Nephron (organoid): ENCODE results near the gene ARSG.

ENCODE experiments used
- H3K27ac Mint-ChIP-seq, 3 experiments: 2 replicates each; pipeline ENCODE4 v1.8.0; 2020; ENCODE audit warnings: mixed read lengths in 3 of 3, mild to moderate bottlenecking in 2 of 3, moderate library complexity in 1 of 3
- H3K27me3 Mint-ChIP-seq: 2 replicates; pipeline ENCODE4 v1.8.0; 2021; ENCODE audit warnings: low read depth, mild to moderate bottlenecking, moderate library complexity, mixed read lengths
- H3K36me3 Mint-ChIP-seq: 2 replicates; pipeline ENCODE4 v1.8.0; 2020; ENCODE audit warnings: low read depth, mixed read lengths
- H3K4me1 Mint-ChIP-seq: 2 replicates; pipeline ENCODE4 v1.8.0; 2020; ENCODE audit warnings: mixed read lengths
- H3K4me3 Mint-ChIP-seq, 3 experiments: 2 replicates each; pipeline ENCODE4 v1.8.0; 2020; ENCODE audit warnings: mild to moderate bottlenecking in 3 of 3, mixed read lengths in 3 of 3, moderate library complexity in 2 of 3
- H3K9me3 Mint-ChIP-seq: 2 replicates; pipeline ENCODE4 v1.8.0; 2020; ENCODE audit warnings: mixed read lengths
- TF ChIP-seq, protein P1 (sequence below), 3 experiments: fragments of 200-600 bp; sonication (generic); IDR thresholded peaks; one replicate each; pipeline ENCODE4 v1.5.0; 2021; ENCODE audit warnings: antibody characterized with exemption in 3 of 3; ENCODE audit not compliant: unreplicated experiment in 3 of 3

ARSG gene

DNA sequence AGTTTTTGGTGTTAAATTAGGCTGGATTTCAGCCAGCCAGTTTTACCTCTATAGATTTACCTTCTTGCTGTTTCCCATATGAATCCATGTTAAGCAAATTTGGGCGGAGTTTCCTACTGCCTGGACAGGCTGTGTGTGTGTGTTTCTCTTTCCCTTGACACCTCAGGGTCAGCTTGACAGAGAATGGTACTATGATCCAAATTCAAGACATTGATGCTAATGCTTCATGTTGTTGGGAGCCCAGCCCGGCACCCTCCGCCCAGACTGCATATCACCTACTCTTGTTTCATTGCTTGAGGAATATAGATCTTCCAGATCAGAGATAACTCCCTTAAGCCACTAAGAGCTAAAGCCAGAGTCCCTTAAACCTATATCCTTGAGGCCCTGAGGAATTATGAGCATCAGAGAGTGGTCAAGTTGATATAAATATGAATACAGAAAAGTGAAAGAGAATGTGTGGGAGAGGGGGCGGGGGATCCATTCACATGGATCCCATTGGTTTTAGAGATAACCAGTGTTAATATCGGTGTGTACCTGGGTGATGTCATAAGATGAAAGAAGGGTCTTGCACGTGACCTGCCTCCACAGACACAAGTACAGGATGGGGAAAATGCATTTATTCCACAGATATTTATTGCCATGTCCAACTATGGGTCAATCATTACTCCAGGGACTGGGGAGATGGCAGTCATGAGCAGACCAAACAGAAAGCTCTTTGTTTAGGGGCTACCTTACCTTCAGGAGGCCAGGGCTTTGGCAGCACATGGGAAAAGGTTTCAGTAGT is 96.3 kb downstream of the ARSG start:
- Mint-ChIP-seq H3K27ac (no peak overlapping the region), H3K4me1 (peaks cover 11% of the 10 kb centered on the region), H3K36me3 (no peaks in the 10 kb centered on the region), H3K4me3 (no peak overlapping the region), H3K27me3 (peaks cover 4% of the 10 kb centered on the region), H3K9me3 (no peaks in the 10 kb centered on the region)
- TF ChIP-seq, protein P1, sequence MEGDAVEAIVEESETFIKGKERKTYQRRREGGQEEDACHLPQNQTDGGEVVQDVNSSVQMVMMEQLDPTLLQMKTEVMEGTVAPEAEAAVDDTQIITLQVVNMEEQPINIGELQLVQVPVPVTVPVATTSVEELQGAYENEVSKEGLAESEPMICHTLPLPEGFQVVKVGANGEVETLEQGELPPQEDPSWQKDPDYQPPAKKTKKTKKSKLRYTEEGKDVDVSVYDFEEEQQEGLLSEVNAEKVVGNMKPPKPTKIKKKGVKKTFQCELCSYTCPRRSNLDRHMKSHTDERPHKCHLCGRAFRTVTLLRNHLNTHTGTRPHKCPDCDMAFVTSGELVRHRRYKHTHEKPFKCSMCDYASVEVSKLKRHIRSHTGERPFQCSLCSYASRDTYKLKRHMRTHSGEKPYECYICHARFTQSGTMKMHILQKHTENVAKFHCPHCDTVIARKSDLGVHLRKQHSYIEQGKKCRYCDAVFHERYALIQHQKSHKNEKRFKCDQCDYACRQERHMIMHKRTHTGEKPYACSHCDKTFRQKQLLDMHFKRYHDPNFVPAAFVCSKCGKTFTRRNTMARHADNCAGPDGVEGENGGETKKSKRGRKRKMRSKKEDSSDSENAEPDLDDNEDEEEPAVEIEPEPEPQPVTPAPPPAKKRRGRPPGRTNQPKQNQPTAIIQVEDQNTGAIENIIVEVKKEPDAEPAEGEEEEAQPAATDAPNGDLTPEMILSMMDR (IDR thresholded peaks at IDR 0.05; ENCODE audit: unreplicated experiment in 3 of 3) = no peak

DNA sequence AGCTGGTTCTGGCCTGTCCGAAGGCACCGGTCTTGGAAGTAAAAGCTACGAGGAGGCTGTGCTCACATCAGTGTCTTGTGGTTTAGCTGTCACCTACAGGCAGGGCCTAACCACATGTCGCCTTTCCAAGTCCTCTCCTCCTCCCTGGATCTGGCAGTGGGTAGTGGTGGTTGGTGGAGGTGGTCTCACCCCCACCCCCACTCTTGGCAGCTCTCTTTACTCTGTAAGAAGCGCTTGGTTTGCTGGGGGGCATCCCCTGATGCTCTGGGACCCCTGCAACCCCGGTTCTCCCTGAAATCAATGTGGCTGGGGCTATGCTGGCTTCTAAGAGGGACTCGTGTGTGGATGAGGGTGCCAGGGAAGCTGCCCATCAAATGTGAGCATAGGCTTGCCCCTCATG is 97.7 kb downstream of the ARSG start:
- TF ChIP-seq, protein P1 (IDR thresholded peaks at IDR 0.05; ENCODE audit: unreplicated experiment in 3 of 3) = no peak
- H3K36me3 Mint-ChIP-seq = no peaks in the 10 kb centered on the region
- H3K9me3 Mint-ChIP-seq = no peaks in the 10 kb centered on the region
- no peak overlapping the region for H3K4me3 Mint-ChIP-seq
- H3K27ac Mint-ChIP-seq = no peak overlapping the region
- H3K27me3 Mint-ChIP-seq = peaks cover 4% of the 10 kb centered on the region
- peaks cover 6% of the 10 kb centered on the region for H3K4me1 Mint-ChIP-seq

GRCh38 chr17:68390888-68391545 is 99.7 kb downstream of the ARSG start:
- Mint-ChIP-seq H3K27ac (no peak overlapping the region), H3K4me1 (no peaks in the 10 kb centered on the region), H3K9me3 (peaks cover 3% of the 10 kb centered on the region), H3K27me3 (peaks cover 4% of the 10 kb centered on the region), H3K4me3 (no peak overlapping the region), H3K36me3 (peaks cover 3% of the 10 kb centered on the region)
- TF ChIP-seq, protein P1 (IDR thresholded peaks at IDR 0.05; ENCODE audit: unreplicated experiment in 3 of 3) = no peak

DNA sequence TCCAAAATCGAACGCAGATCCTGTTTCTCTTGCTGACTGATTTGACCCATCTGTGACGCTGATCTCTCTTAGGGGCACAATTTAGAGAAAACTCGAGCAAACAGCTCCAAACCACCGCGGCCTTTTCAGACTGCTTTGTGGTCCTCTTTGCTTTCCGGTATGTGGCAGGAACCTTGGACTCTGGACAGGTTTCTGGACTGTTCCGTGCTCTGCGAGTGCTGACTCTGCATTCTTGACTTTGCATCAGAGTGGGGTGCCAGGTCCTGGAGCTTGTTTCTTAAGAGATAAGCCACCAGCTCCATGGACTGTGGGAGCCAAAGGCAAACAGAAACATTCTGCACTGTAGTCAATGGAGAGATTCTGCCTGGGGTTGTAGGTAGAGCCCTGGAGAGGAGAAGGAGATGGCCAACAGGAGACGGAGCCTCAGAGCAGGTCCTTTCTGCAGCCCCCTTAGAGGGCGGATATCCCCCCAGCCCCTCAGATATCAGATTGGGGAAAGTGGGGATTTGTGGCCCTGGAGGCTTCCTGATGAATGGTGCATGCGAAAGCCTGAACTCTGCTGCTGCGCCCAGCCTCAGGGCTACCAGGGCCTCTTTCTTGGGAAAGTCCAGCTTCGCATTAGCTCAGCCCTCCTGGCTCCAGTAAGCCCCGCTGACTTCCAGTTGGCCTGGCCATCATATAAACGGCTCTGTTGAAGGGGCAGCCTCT is 100.4 kb downstream of the ARSG start:
- peaks cover 4% of the 10 kb centered on the region for H3K27me3 Mint-ChIP-seq
- no peaks in the 10 kb centered on the region for H3K4me1 Mint-ChIP-seq
- peaks cover 3% of the 10 kb centered on the region for H3K36me3 Mint-ChIP-seq
- no peak overlapping the region for H3K4me3 Mint-ChIP-seq
- TF ChIP-seq, protein P1 (IDR thresholded peaks at IDR 0.05; ENCODE audit: unreplicated experiment in 3 of 3) = no peak
- H3K27ac Mint-ChIP-seq = no peak overlapping the region
- peaks cover 3% of the 10 kb centered on the region for H3K9me3 Mint-ChIP-seq

- H3K27me3 Mint-ChIP-seq = peaks cover 9% of the 10 kb centered on the region
- H3K4me3 Mint-ChIP-seq = no peak overlapping the region
- peaks cover 11% of the 10 kb centered on the region for H3K4me1 Mint-ChIP-seq
- peaks cover 3% of the 10 kb centered on the region for H3K9me3 Mint-ChIP-seq
- TF ChIP-seq, protein P1 (IDR thresholded peaks at IDR 0.05; ENCODE audit: unreplicated experiment in 3 of 3) = no peak
- H3K36me3 Mint-ChIP-seq = peaks cover 3% of the 10 kb centered on the region
- H3K27ac Mint-ChIP-seq = no peak overlapping the region
Observed at GRCh38 chr17:68394608-68395331, 103.5 kb downstream of the ARSG start.
